IPS DF 6.9 (cell line): Measurements from ENCODE around the gene TRIM54.
"Not testable (repeated sequence)": the region's sequence is repeated elsewhere in the genome, so short reads cannot be mapped to it uniquely, and the experiment has no call there.

Experiments used
- DNase-seq: peaks from one replicate; pipeline ENCODE4 v3.0.0-alpha.2; 2013; ENCODE audit warnings: low read depth, low spot score
- H3K27ac ChIP-seq: one replicate; pipeline ENCODE4 v1.5.1; 2013; ENCODE audit warnings: low read length, control low read depth
- H3K27me3 ChIP-seq: 2 replicates; pipeline ENCODE4 v1.6.1; 2013; ENCODE audit warnings: mild to moderate bottlenecking, low read length; ENCODE audit not compliant: control insufficient read depth, insufficient read depth
- H3K36me3 ChIP-seq: 2 replicates; pipeline ENCODE4 v1.6.1; 2013; ENCODE audit warnings: low read length; ENCODE audit not compliant: control insufficient read depth, insufficient read depth
- H3K4me1 ChIP-seq: 2 replicates; pipeline ENCODE4 v1.6.1; 2013; ENCODE audit warnings: low read length; ENCODE audit not compliant: control insufficient read depth, insufficient read depth
- H3K4me3 ChIP-seq: 2 replicates; pipeline ENCODE4 v1.5.1; 2013; ENCODE audit warnings: mild to moderate bottlenecking, low read length
- H3K9me3 ChIP-seq: 2 replicates; pipeline ENCODE4 v1.6.1; 2013; ENCODE audit warnings: low read length, inconsistent platforms; ENCODE audit not compliant: control insufficient read depth, insufficient read depth
- WGBS: extraction: QIAGEN DNeasy Blood & Tissue Kit; methylation state at CpG from one replicate; pipeline ENCODE4 v1.1.7; 2013; ENCODE audit warnings: mixed read lengths, missing lambda C conversion rate; ENCODE audit not compliant: insufficient read length, insufficient coverage; 5-methylcytosine and 5-hydroxymethylcytosine counted together

The TRIM54 gene

GRCh38 chr2:27284996-27285395 lies 2.8 kb downstream of the TRIM54 start:
- DNase-seq: no peak
- no CpG with 5 or more reads among the region's 1 CpG for WGBS

DNA sequence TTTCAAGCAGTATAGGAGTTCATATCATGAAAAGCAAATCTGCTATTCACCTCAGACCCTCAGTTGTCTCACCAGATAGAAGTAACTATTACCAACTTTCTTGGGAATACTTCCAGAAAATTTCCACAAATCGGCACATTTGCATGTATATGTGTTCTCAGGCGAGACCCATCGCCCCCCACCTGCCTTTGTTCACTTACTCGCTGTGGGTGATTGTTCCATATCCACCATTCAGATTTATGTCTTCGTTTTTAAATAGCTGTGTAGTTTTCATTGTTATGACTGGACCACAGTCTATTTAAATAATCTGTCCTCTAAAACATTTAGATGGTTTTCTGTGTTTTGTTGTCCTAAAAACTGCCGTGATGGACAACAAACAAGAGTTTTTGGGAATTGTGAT lies 3.3 kb downstream of the TRIM54 start:
- H3K27ac ChIP-seq: no peak overlapping the region
- no peak overlapping the region for H3K4me3 ChIP-seq
- no peaks in the 10 kb centered on the region for H3K27me3 ChIP-seq
- WGBS: no CpG with 5 or more reads among the region's 6 CpGs
- no peak for DNase-seq
- no peaks in the 10 kb centered on the region for H3K9me3 ChIP-seq
- H3K4me1 ChIP-seq: peaks cover 8% of the 10 kb centered on the region
- no peaks in the 10 kb centered on the region for H3K36me3 ChIP-seq

More at GRCh38 chr2:27284996-27285395, 2.8 kb downstream of the TRIM54 start:
- Histone ChIP-seq H3K4me1 (peaks cover 8% of the 10 kb centered on the region), H3K27ac (no peak overlapping the region), H3K9me3 (no peaks in the 10 kb centered on the region), H3K27me3 (no peaks in the 10 kb centered on the region), H3K4me3 (no peak overlapping the region), H3K36me3 (no peaks in the 10 kb centered on the region)

GRCh38 chr2:27288610-27289009 lies 6.4 kb downstream of the TRIM54 start:
- Histone ChIP-seq H3K4me3 (no peak overlapping the region), H3K4me1 (no peaks in the 10 kb centered on the region; the same call in 1 of the 2 replicates), H3K27ac (no peak overlapping the region), H3K36me3 (no peaks in the 10 kb centered on the region), H3K9me3 (no peaks in the 10 kb centered on the region), H3K27me3 (no peaks in the 10 kb centered on the region)
- DNase-seq: no peak
- WGBS: no CpG with 5 or more reads among the region's 3 CpGs

DNA sequence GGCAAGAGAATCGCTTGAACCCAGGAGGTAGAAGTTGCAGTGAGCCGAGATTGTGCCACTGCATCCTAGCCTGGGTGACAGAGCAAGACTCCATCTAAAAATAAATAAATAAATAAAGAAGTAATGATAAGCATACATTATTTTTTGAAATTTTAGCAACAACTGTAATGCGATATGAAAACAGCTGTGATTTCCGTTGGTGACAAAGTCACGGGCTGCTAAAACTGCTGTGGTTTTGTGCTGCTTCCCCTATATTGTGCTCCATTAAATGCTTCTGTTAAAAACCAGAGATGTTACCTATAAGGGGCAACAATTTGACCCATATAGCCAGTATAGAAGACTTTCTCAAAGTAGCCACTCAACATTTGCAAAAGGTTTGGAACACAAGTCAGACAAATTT lies 8.3 kb downstream of the TRIM54 start:
- Histone ChIP-seq H3K36me3 (no peaks in the 10 kb centered on the region), H3K4me1 (no peaks in the 10 kb centered on the region), H3K27ac (no peak overlapping the region), H3K27me3 (no peaks in the 10 kb centered on the region), H3K9me3 (no peaks in the 10 kb centered on the region), H3K4me3 (no peak overlapping the region)
- WGBS: no CpG with 5 or more reads among the region's 5 CpGs
- DNase-seq: no peak

- no peak for DNase-seq
- no peaks in the 10 kb centered on the region for H3K9me3 ChIP-seq
- no peaks in the 10 kb centered on the region for H3K27me3 ChIP-seq
- WGBS: no CpG with 5 or more reads among the region's 6 CpGs
- H3K4me1 ChIP-seq: no peaks in the 10 kb centered on the region
- H3K4me3 ChIP-seq: no peak overlapping the region
- no peaks in the 10 kb centered on the region for H3K36me3 ChIP-seq
- H3K27ac ChIP-seq: no peak overlapping the region
These were observed 9.6 kb downstream of the TRIM54 start for GRCh38 chr2:27291865-27292264.

- no CpG with 5 or more reads among the region's 8 CpGs for WGBS
- H3K4me3 ChIP-seq: no peak overlapping the region
These were observed 12.7 kb downstream of the TRIM54 start for GRCh38 chr2:27294928-27295327.

DNA sequence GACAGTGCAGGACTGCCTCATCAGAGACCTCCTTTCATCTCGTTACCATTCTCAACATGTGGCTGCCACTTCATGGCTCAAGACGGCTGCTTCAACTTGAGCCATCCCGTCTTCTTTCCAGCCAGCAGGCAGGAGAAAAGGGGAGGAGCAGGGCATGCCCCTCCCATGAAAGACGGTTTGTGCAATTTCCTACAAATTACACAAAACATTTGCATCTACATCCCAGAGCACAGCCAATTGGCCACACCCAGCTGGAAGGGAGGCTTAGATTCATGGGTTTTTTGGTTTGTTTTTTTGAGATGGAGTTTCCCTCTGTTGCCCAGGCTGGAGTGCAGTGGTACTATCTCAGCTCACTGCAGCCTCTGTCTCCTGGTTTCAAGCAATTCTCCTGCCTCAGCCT lies 14.3 kb downstream of the TRIM54 start:
- no peak for DNase-seq
- Histone ChIP-seq H3K4me1 (no peaks in the 10 kb centered on the region), H3K36me3 (no peaks in the 10 kb centered on the region), H3K4me3 (no peak overlapping the region), H3K9me3 (no peaks in the 10 kb centered on the region), H3K27me3 (no peaks in the 10 kb centered on the region), H3K27ac (no peak overlapping the region)
- WGBS: no CpG with 5 or more reads among the region's 4 CpGs

More at GRCh38 chr2:27294928-27295327, 12.7 kb downstream of the TRIM54 start:
- no peaks in the 10 kb centered on the region for H3K4me1 ChIP-seq
- H3K27me3 ChIP-seq: no peaks in the 10 kb centered on the region
- no peaks in the 10 kb centered on the region for H3K36me3 ChIP-seq
- no peaks in the 10 kb centered on the region for H3K9me3 ChIP-seq
- no peak for DNase-seq
- H3K27ac ChIP-seq: no peak overlapping the region

DNA sequence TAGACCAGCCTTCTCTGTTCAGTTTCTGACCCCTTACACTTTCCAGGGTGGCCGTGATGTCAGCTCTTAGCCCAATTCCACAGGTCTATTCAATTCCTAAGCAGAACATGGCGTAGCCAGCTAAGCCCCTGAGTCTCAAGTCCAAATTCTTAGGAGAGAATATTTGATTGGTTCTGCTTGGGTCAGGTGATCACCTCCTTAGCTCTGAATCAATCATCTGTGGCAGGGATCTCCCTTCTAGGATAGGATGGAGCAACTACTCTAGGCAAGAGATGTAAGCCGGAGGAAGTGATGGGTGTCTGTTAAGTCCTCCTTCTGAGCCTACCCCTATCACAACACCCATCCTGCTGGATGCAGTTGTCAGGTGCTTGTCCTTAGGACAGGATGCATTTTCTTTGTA lies 15.0 kb downstream of the TRIM54 start:
- no peak overlapping the region for H3K4me3 ChIP-seq
- DNase-seq: no peak
- no peaks in the 10 kb centered on the region for H3K36me3 ChIP-seq
- no peaks in the 10 kb centered on the region for H3K9me3 ChIP-seq
- no CpG with 5 or more reads among the region's 3 CpGs for WGBS
- no peak overlapping the region for H3K27ac ChIP-seq
- no peaks in the 10 kb centered on the region for H3K4me1 ChIP-seq
- H3K27me3 ChIP-seq: no peaks in the 10 kb centered on the region

DNA sequence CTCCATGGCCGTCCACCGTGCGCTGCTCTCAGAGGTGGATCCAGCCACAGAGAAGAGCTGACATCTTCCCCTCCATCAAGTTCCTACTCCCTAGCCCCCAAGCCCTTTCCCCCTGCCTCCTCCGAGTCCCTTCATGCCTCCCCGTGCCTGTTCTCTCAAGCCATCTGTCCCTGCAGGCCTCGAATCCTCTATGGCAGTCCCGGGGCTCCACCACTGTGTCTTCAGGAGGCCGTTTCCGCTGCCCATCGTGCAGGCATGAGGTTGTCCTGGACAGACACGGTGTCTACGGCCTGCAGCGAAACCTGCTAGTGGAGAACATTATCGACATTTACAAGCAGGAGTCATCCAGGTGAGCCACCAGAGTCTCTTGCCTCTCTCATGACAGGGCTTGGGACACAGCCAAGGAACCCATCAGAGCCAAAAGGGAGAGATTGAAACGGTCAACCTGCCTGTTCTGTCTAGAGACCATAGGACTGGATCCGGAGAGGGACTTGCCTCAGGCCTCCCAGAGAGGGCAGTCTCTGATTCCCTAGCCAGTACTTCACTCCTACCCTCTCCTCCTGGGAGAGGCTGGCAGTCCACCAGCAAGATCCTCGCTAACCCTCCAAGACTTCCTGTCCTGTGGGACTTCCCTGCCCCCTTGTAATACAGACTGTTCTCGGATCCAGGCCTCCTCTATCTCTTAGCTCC lies 16.3 kb downstream of the TRIM54 start:
- Histone ChIP-seq H3K9me3 (no peaks in the 10 kb centered on the region), H3K4me3 (no peak overlapping the region), H3K27me3 (no peaks in the 10 kb centered on the region), H3K27ac (no peak overlapping the region), H3K4me1 (no peaks in the 10 kb centered on the region; the same call in 1 of the 2 replicates), H3K36me3 (no peaks in the 10 kb centered on the region)
- WGBS: no CpG with 5 or more reads among the region's 18 CpGs
- DNase-seq: no peak

DNA sequence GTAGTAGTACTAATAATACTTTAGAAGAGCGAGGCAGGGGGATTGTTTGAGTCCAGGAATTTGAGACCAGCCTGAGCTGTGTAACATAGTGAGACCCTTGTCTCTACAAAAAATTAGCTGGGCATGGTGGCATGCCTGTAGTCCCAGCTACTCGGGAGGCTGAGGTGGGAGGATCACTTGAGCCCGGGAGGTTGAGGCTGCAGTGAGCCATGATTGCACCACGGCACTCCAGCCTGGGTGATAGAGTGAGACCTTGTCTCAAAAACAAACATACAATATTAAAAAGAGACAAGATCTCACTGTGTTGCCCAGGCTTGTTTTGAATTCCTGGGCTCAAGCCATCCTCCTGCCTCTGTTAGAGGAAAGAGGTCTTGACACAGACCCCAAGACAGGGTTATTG lies 18.4 kb downstream of the TRIM54 start:
- WGBS: no CpG with 5 or more reads among the region's 4 CpGs
- not testable (repeated sequence) for H3K4me1 ChIP-seq

More for the DNA sequence above, 18.4 kb downstream of the TRIM54 start:
- H3K4me3 ChIP-seq, H3K36me3 ChIP-seq, DNase-seq, H3K27ac ChIP-seq, H3K27me3 ChIP-seq, H3K9me3 ChIP-seq: not testable (repeated sequence)
